NCI-H1048 (cell line): Measurements from ENCODE around the gene ZFP28.

Experiments
- DNase-seq: peaks from one replicate; lab custom pipeline; 2025; lab: John Stamatoyannopoulos, UW

The ZFP28 gene

DNA sequence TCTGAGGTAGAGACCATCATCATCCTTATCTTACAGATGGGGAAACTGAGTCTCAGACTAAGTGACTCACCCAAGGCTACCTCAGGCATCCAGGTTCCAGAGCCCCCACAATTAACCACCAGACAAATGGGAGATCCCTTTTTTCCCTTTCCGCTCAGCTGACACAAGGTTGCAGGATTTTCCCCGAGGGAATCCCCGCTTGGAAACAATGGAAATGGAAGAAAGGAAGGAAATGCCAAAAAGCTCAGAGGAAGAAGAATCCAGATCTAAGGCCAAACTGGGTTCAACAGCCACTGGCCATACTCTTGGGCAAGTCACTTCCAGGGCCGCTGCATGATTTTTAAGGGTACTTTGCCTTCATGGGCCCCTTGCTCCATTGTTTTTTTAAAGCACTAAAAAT, 57.9 kb downstream of the ZFP28 start:
- no peak for DNase-seq

GRCh38 chr19:56597696-56598095, 58.9 kb downstream of the ZFP28 start:
- no peak for DNase-seq

DNA sequence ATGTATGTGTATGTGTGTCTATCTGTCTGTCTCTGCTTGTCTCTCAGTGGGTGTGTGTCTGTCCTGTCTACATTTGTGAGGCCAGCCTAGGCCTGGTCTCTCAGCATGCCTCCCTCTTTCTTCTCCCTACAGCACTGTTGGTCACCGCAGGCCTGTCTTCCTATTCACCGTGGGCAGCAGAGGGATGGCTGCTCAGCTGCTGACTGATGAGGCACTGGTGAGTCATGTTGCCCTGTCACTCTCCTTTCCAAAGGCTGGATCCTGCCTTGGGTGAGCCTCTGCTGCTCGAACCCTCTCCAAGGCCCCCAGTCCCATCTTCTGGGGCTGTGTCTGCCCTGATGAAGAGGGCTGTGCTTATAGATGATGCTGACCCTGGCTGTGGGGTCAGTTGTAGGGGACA, 62.6 kb downstream of the ZFP28 start:
- DNase-seq, result no peak

GRCh38 chr19:56603829-56604228, 65.1 kb downstream of the ZFP28 start:
- no peak for DNase-seq
